BE2C (cell line): Measurements from ENCODE around the gene NLRP6. TPM values are rescaled to one million over a fixed set of nuclear protein-coding genes. Genes with fewer than 3 reads are reported as not detected.

Experiments used
- DNase-seq: peaks from one replicate; pipeline ENCODE4 v3.0.0-alpha.2; 2020
- H3K27me3 ChIP-seq: fragments of 250-450 bp; sonication (Bioruptor Pico); 2 replicates; pipeline ENCODE4 v1.5.1; 2020; ENCODE audit warnings: mild to moderate bottlenecking
- H3K36me3 ChIP-seq: fragments of 250-450 bp; sonication (Bioruptor Pico); 2 replicates; pipeline ENCODE4 v1.5.1; 2020; ENCODE audit warnings: mild to moderate bottlenecking
- H3K4me1 ChIP-seq: fragments of 250-450 bp; sonication (Bioruptor Pico); 2 replicates; pipeline ENCODE4 v1.5.1; 2020
- H3K4me3 ChIP-seq: 2 replicates; pipeline ENCODE4 v1.5.1; 2011; ENCODE audit warnings: low read depth, low read length
- H3K9me3 ChIP-seq: fragments of 250-450 bp; sonication (Bioruptor Pico); 2 replicates; pipeline ENCODE4 v1.5.1; 2020
- CTCF ChIP-seq: IDR thresholded peaks from 2 replicates; pipeline ENCODE4 v1.5.1; 2012; ENCODE audit warnings: mild to moderate bottlenecking, low read depth, low read length
- polyA plus RNA-seq: library from polyadenylated mRNA; unstranded; fragments of >200 nt; gene quantifications from one replicate; pipeline ENCODE4 v1.2.1, GENCODE V29; 2012; ENCODE audit warnings: low read depth, missing spikeins; ENCODE audit not compliant: insufficient read length, insufficient read depth

The NLRP6 gene
- polyA plus RNA-seq = not detected

- no peaks in the 10 kb centered on the region for H3K36me3 ChIP-seq
- TF ChIP-seq CTCF = no peak
- DNase-seq = no peak
- no peaks in the 10 kb centered on the region for H3K9me3 ChIP-seq
- H3K4me3 ChIP-seq = no peak within 1 kb of the TSS
- H3K4me1 ChIP-seq = no peaks in the 10 kb centered on the region
- H3K27me3 ChIP-seq = peaks cover 38% of the 10 kb centered on the region
Observed at GRCh38 chr11:278001-278951, at the start of gene NLRP6. NLRP6 (plus strand) TSS chr11:278407; CDS start chr11:278570, 163 bp downstream.

- H3K36me3 ChIP-seq = no peaks in the 10 kb centered on the region
Observed at GRCh38 chr11:230431-230830, 47.8 kb upstream of the NLRP6 start.

GRCh38 chr11:232783-233565 lies 45.2 kb upstream of the NLRP6 start:
- no peaks in the 10 kb centered on the region for H3K9me3 ChIP-seq
- no peaks in the 10 kb centered on the region for H3K27me3 ChIP-seq
- DNase-seq = no peak
- TF ChIP-seq CTCF = no peak
- no peaks in the 10 kb centered on the region for H3K36me3 ChIP-seq
- no peak overlapping the region for H3K4me3 ChIP-seq
- no peaks in the 10 kb centered on the region for H3K4me1 ChIP-seq

More at GRCh38 chr11:230431-230830, 47.8 kb upstream of the NLRP6 start:
- H3K9me3 ChIP-seq = no peaks in the 10 kb centered on the region
- H3K4me1 ChIP-seq = no peaks in the 10 kb centered on the region
- TF ChIP-seq CTCF = no peak
- no peak for DNase-seq
- H3K27me3 ChIP-seq = no peaks in the 10 kb centered on the region
- no peak overlapping the region for H3K4me3 ChIP-seq

- Histone ChIP-seq H3K9me3 (no peaks in the 10 kb centered on the region), H3K27me3 (no peaks in the 10 kb centered on the region), H3K4me3 (peak overlapping the region; percentile 68), H3K36me3 (no peaks in the 10 kb centered on the region; the same call in 1 of the 2 replicates), H3K4me1 (no peaks in the 10 kb centered on the region)
- no peak for DNase-seq
- TF ChIP-seq CTCF = no peak
Observed at GRCh38 chr11:235180-235579, 43.0 kb upstream of the NLRP6 start.

GRCh38 chr11:235609-235996 lies 42.6 kb upstream of the NLRP6 start:
- Histone ChIP-seq H3K27me3 (no peaks in the 10 kb centered on the region), H3K4me1 (no peaks in the 10 kb centered on the region), H3K4me3 (peak overlapping the region; percentile 68), H3K9me3 (no peaks in the 10 kb centered on the region), H3K36me3 (no peaks in the 10 kb centered on the region; the same call in 1 of the 2 replicates)
- TF ChIP-seq CTCF = no peak
- DNase-seq = no peak
